Measurements from ENCODE around the gene MRPS31. TPM values are rescaled to one million over a fixed set of nuclear protein-coding genes. Genes with fewer than 3 reads are reported as not detected.

MRPS31 gene
- total and polyA plus RNA-seq, 2 donors (not counting 3 experiments of a cell fraction or from before 2014, with no cell fraction given): 7.6 to 17.8 TPM

GRCh38 chr13:40688781-40689180 is 82.2 kb downstream of the MRPS31 start:
- no TSS peak for BruUV-seq (replicated peaks)
- peaks cover 5% of the 10 kb centered on the region for H3K4me1 ChIP-seq (ENCODE audit: control insufficient read depth, extremely low read depth, insufficient read depth, low read length)
- no peak overlapping the region for H3K9ac ChIP-seq (replicated peaks; ENCODE audit: extremely low read depth, insufficient read depth, low read length)
- POLR2A ChIA-PET: no interaction called here
- H4K20me1 ChIP-seq (replicated peaks; ENCODE audit: control insufficient read depth, extremely low read depth, insufficient read depth, low read length): no peaks in the 10 kb centered on the region
- H3K79me2 ChIP-seq (ENCODE audit: control insufficient read depth, insufficient read depth, low read length): no peaks in the 10 kb centered on the region
- H3K27me3 ChIP-seq (ENCODE audit: control insufficient read depth in 2 of 2, insufficient read depth in 2 of 2, low read length in 2 of 2): no peaks in the 10 kb centered on the region
- intact Hi-C loops (cut with micrococcal nuclease): no loop called here
- no peak overlapping the region for H2AFZ ChIP-seq (ENCODE audit: low read depth, low read length)
- CTCF ChIA-PET: interaction anchor here (1.7 kb wide), 1 partner anchor 89 kb away, joined by 4 read pairs; no protein-coding TSS in a partner anchor
- H3K27ac ChIP-seq (ENCODE audit: insufficient read depth, low read depth, low read length): no peak overlapping the region
- no peak overlapping the region for H3K4me3 ChIP-seq (replicated peaks in 1 of 3; ENCODE audit: insufficient read depth in 1 of 3, low read depth in 1 of 3, low read length in 3 of 3)
- DNase-seq (ENCODE audit: low read depth, low spot score) (no peak), FAIRE-seq (no peak)
- dilution Hi-C loops (cut with MboI; ENCODE audit: extremely low pct_ligation_motif_present, low sequenced_read_pairs): no loop called here
- H3K9me1 ChIP-seq (replicated peaks; ENCODE audit: control insufficient read depth, extremely low read depth, insufficient read depth, low read length): no peaks in the 10 kb centered on the region
- TF ChIP-seq EZH2 (IDR thresholded peaks at IDR 0.05; ENCODE audit: borderline replicate concordance, low read depth, low read length, severe bottlenecking) (no peak), MYC (IDR thresholded peaks at IDR 0.05; ENCODE audit: low read depth, low read length) (no peak), FOS (IDR thresholded peaks at IDR 0.05; ENCODE audit: borderline replicate concordance, insufficient read depth, low read length) (no peak), GATA2 (IDR thresholded peaks at IDR 0.05; ENCODE audit: insufficient read depth, insufficient read length, low read depth, low read length) (no peak), JUN (IDR thresholded peaks at IDR 0.05; ENCODE audit: borderline replicate concordance, insufficient read depth, insufficient read length, low read depth) (no peak), CTCF (IDR thresholded peaks at IDR 0.05; ENCODE audit: extremely low read depth in 1 of 2, insufficient read depth in 1 of 2, low read depth in 1 of 2, low read length in 2 of 2) (no peak), POLR2A (IDR thresholded peaks at IDR 0.05; ENCODE audit: low read depth, low read length) (no peak), POLR2AphosphoS5 (IDR thresholded peaks at IDR 0.05; ENCODE audit: insufficient read depth, low read depth, low read length) (no peak)
- no peak overlapping the region for H3K4me2 ChIP-seq (ENCODE audit: insufficient read depth, low read length)
- H3K9me3 ChIP-seq (replicated peaks; ENCODE audit: control insufficient read depth, insufficient read depth, low read length): no peaks in the 10 kb centered on the region
- H3K36me3 ChIP-seq (ENCODE audit: control insufficient read depth in 2 of 2, extremely low read depth in 1 of 2, insufficient read depth in 2 of 2, low read length in 2 of 2): no peaks in the 10 kb centered on the region

All from endothelial cell of umbilical vein (primary cell).